ENCODE results near the gene SLC50A1. TPM values are rescaled to one million over a fixed set of nuclear protein-coding genes. Genes with fewer than 3 reads are reported as not detected.

SLC50A1 gene
- total RNA-seq, 4 donors from 2014 or later, result 5.7 to 33.9 (median 14.9) TPM

GRCh38 chr1:155103325-155103724 lies 32.3 kb upstream of the SLC50A1 start:
- H3K4me1 ChIP-seq, result peaks cover 0 to 12% (median 3%) of the 10 kb centered on the region in 4 donors
- TF ChIP-seq CTCF (IDR thresholded peaks at IDR 0.05) (no peak), EP300 (IDR thresholded peaks at IDR 0.05) (no peak), POLR2A (IDR thresholded peaks at IDR 0.05) (no peak)
- no peaks in the 10 kb centered on the region for H3K27me3 ChIP-seq
- DNase-seq (ENCODE audit: low spot score in 2 of 2), result no peak
- no peak overlapping the region for H3K4me3 ChIP-seq
- H3K9me3 ChIP-seq, result no peaks in the 10 kb centered on the region
- H3K36me3 ChIP-seq, result no peaks in the 10 kb centered on the region
- no peak overlapping the region for H3K27ac ChIP-seq
- 81 to 91% methylated on average over 9 of the region's 9 CpGs for WGBS, 2 donors

- Histone ChIP-seq H3K9me3 (no peaks in the 10 kb centered on the region), H3K27me3 (no peaks in the 10 kb centered on the region), H3K27ac (peak overlapping the region in 2 of 4 donors; percentile 27 to 36), H3K4me3 (no peak overlapping the region), H3K36me3 (no peaks in the 10 kb centered on the region), H3K4me1 (peaks cover 0 to 12% (median 3%) of the 10 kb centered on the region in 4 donors)
- TF ChIP-seq EP300 (IDR thresholded peaks at IDR 0.05), result no peak
- no peak for TF ChIP-seq POLR2A (IDR thresholded peaks at IDR 0.05)
- TF ChIP-seq CTCF (IDR thresholded peaks at IDR 0.05), result no peak
- 77 to 78% methylated on average over 7 of the region's 7 CpGs for WGBS, 2 donors
- no peak for DNase-seq (ENCODE audit: low spot score in 2 of 2)
Measured at GRCh38 chr1:155104605-155105534, 30.8 kb upstream of the SLC50A1 start.

GRCh38 chr1:155105604-155106011 lies 30.0 kb upstream of the SLC50A1 start:
- DNase-seq (ENCODE audit: low spot score in 2 of 2), result peak; percentile 60 to 79
- peak in 1 of 2 donors; percentile 71 for TF ChIP-seq EP300 (IDR thresholded peaks at IDR 0.05)
- no peak for TF ChIP-seq CTCF (IDR thresholded peaks at IDR 0.05)
- TF ChIP-seq POLR2A (IDR thresholded peaks at IDR 0.05), result no peak
- Histone ChIP-seq H3K27ac (peak overlapping the region in 2 of 4 donors; percentile 27 to 36), H3K9me3 (no peaks in the 10 kb centered on the region), H3K27me3 (no peaks in the 10 kb centered on the region), H3K4me3 (no peak overlapping the region), H3K36me3 (no peaks in the 10 kb centered on the region), H3K4me1 (peaks cover 0 to 12% (median 3%) of the 10 kb centered on the region in 4 donors)
- 36 to 53% methylated on average over 7 of the region's 7 CpGs for WGBS, 2 donors

GRCh38 chr1:155106862-155107261 lies 28.8 kb upstream of the SLC50A1 start:
- TF ChIP-seq EP300 (IDR thresholded peaks at IDR 0.05) (no peak), CTCF (IDR thresholded peaks at IDR 0.05) (no peak), POLR2A (IDR thresholded peaks at IDR 0.05) (no peak)
- 71 to 80% methylated on average over 6 of the region's 6 CpGs for WGBS, 2 donors
- Histone ChIP-seq H3K9me3 (no peaks in the 10 kb centered on the region), H3K27ac (no peak overlapping the region), H3K27me3 (no peaks in the 10 kb centered on the region), H3K4me1 (peaks cover 0 to 12% (median 3%) of the 10 kb centered on the region in 4 donors), H3K4me3 (no peak overlapping the region), H3K36me3 (no peaks in the 10 kb centered on the region)
- no peak for DNase-seq (ENCODE audit: low spot score in 2 of 2)

Measured in tibial nerve (tissue), 4 donors.